ENCODE results near the gene NIPAL3. TPM values are rescaled to one million over a fixed set of nuclear protein-coding genes. Genes with fewer than 3 reads are reported as not detected.
"Not testable (repeated sequence)": the region's sequence is repeated elsewhere in the genome, so short reads cannot be mapped to it uniquely, and the experiment has no call there.

Gene NIPAL3
- total RNA-seq, 6 donors from 2014 or later, result 28.2 to 71.0 (median 46.6) TPM

- no peak overlapping the region for H3K27ac ChIP-seq
- TF ChIP-seq, protein P1, sequence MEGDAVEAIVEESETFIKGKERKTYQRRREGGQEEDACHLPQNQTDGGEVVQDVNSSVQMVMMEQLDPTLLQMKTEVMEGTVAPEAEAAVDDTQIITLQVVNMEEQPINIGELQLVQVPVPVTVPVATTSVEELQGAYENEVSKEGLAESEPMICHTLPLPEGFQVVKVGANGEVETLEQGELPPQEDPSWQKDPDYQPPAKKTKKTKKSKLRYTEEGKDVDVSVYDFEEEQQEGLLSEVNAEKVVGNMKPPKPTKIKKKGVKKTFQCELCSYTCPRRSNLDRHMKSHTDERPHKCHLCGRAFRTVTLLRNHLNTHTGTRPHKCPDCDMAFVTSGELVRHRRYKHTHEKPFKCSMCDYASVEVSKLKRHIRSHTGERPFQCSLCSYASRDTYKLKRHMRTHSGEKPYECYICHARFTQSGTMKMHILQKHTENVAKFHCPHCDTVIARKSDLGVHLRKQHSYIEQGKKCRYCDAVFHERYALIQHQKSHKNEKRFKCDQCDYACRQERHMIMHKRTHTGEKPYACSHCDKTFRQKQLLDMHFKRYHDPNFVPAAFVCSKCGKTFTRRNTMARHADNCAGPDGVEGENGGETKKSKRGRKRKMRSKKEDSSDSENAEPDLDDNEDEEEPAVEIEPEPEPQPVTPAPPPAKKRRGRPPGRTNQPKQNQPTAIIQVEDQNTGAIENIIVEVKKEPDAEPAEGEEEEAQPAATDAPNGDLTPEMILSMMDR (IDR thresholded peaks at IDR 0.05), result no peak
- TF ChIP-seq POLR2AphosphoS5 (IDR thresholded peaks at IDR 0.05) (no peak), EP300 (IDR thresholded peaks at IDR 0.05) (no peak), POLR2A (IDR thresholded peaks at IDR 0.05) (no peak)
- H3K9me3 ChIP-seq, result no peaks in the 10 kb centered on the region
- ATAC-seq (ENCODE audit: low FRiP score in 2 of 2) (no peak), DNase-seq (no peak)
- H3K4me1 ChIP-seq, result no peaks in the 10 kb centered on the region
- peaks cover 0 to 94% (median 45%) of the 10 kb centered on the region in 4 donors for H3K36me3 ChIP-seq
- no peaks in the 10 kb centered on the region for H3K27me3 ChIP-seq
- H3K4me3 ChIP-seq, result no peak overlapping the region
- 93 to 97% methylated on average over 2 to 3 of the region's 3 CpGs for WGBS, 2 donors
These were observed 42.3 kb downstream of the NIPAL3 start for GRCh38 chr1:24457866-24458265.

- H3K36me3 ChIP-seq, result peaks cover 0 to 93% (median 43%) of the 10 kb centered on the region in 4 donors
- no peak for DNase-seq
- H3K27ac ChIP-seq, result no peak overlapping the region
- no peaks in the 10 kb centered on the region for H3K9me3 ChIP-seq
- H3K27me3 ChIP-seq, result no peaks in the 10 kb centered on the region
- H3K4me3 ChIP-seq, result no peak overlapping the region
- H3K4me1 ChIP-seq, result no peaks in the 10 kb centered on the region
- WGBS, 2 donors, result 92% methylated on average over 6 of the region's 6 CpGs
- TF ChIP-seq, protein P1 (IDR thresholded peaks at IDR 0.05), result no peak
- no peak for TF ChIP-seq POLR2A (IDR thresholded peaks at IDR 0.05)
- no peak for TF ChIP-seq EP300 (IDR thresholded peaks at IDR 0.05)
- TF ChIP-seq POLR2AphosphoS5 (IDR thresholded peaks at IDR 0.05), result no peak
- ATAC-seq (ENCODE audit: low FRiP score in 2 of 2), result no peak
These were observed 44.1 kb downstream of the NIPAL3 start for GRCh38 chr1:24459551-24460266.

- not testable (repeated sequence) for H3K27ac ChIP-seq; H3K9me3 ChIP-seq; DNase-seq; ATAC-seq (ENCODE audit: low FRiP score in 2 of 2); H3K4me3 ChIP-seq; H3K27me3 ChIP-seq
- 88 to 90% methylated on average over 4 of the region's 4 CpGs for WGBS, 2 donors
- H3K36me3 ChIP-seq, result peaks cover 0 to 85% (median 38%) of the 10 kb centered on the region in 4 donors
- H3K4me1 ChIP-seq, result peaks cover 0 to 12% (median 0%) of the 10 kb centered on the region in 4 donors
These were observed 46.5 kb downstream of the NIPAL3 start for GRCh38 chr1:24462128-24462527.

DNA sequence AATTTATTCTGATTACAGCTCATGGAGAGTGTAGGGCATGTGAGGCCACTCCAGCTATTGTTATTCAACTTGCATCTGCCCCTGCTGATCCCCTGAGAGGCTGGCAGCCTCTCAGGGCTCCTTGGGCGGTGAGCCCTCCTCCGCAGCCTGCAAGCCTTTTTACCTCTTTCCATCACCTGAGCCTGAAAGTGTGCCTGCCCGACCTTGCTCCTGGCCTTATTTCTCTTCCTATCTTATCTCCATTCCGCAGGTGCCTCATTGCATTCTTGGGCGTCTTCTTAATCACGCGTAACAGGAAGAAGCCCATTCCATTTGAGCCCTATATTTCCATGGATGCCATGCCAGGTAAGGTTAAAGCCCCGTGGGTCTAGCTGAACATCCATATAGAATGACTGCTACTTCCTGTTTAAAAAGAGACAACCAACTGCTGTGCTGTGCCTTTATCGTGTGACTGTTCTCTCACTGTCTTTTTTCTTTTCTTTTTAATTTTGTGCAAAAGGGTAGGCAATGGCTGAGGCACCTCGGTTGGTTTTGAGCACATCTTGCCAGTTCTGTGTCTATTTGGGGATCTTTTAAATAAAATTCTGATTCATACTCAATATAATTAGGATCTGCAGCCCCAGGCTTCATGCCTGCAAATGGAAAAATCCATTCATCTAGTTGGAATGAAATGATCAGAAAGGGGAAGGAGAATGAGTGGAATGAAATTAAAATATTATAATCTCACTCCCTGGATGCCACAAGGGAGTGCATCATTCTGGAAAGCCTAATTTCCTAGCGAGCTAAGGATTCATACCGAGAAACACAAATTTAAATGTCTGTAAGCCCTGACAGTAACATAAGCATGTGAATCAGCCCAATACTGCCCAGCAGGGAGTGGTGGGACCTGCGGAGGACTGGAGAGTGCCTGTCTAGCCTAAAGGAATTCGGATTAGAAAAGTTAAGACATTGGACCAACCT is 48.5 kb downstream of the NIPAL3 start:
- Histone ChIP-seq H3K4me1 (peaks cover 0 to 12% (median 0%) of the 10 kb centered on the region in 4 donors), H3K27me3 (no peaks in the 10 kb centered on the region), H3K36me3 (peaks cover 0 to 70% (median 29%) of the 10 kb centered on the region in 4 donors), H3K9me3 (no peaks in the 10 kb centered on the region), H3K4me3 (no peak overlapping the region), H3K27ac (no peak overlapping the region)
- no peak for TF ChIP-seq EP300 (IDR thresholded peaks at IDR 0.05)
- TF ChIP-seq, protein P1 (IDR thresholded peaks at IDR 0.05), result no peak
- TF ChIP-seq POLR2A (IDR thresholded peaks at IDR 0.05), result no peak
- no peak for TF ChIP-seq POLR2AphosphoS5 (IDR thresholded peaks at IDR 0.05)
- 77% methylated on average over 14 of the region's 14 CpGs for WGBS, 2 donors
- DNase-seq, result no peak
- ATAC-seq (ENCODE audit: low FRiP score in 2 of 2), result no peak

- peaks cover 0 to 66% (median 23%) of the 10 kb centered on the region in 4 donors for H3K36me3 ChIP-seq
- no peak for DNase-seq
These were observed 49.5 kb downstream of the NIPAL3 start for GRCh38 chr1:24465099-24465498.

More at GRCh38 chr1:24465099-24465498, 49.5 kb downstream of the NIPAL3 start:
- Histone ChIP-seq H3K27ac (no peak overlapping the region), H3K4me3 (no peak overlapping the region), H3K9me3 (no peaks in the 10 kb centered on the region), H3K27me3 (no peaks in the 10 kb centered on the region), H3K4me1 (peaks cover 0 to 12% (median 0%) of the 10 kb centered on the region in 4 donors)
- WGBS, 2 donors, result 67 to 76% methylated on average over 4 of the region's 4 CpGs
- TF ChIP-seq, protein P1 (IDR thresholded peaks at IDR 0.05), result no peak
- TF ChIP-seq EP300 (IDR thresholded peaks at IDR 0.05), result no peak
- TF ChIP-seq POLR2AphosphoS5 (IDR thresholded peaks at IDR 0.05), result no peak
- no peak for TF ChIP-seq POLR2A (IDR thresholded peaks at IDR 0.05)
- ATAC-seq (ENCODE audit: low FRiP score in 2 of 2), result no peak
